Mesendoderm (in vitro differentiated cells): ENCODE data around the gene CCDC6.

Experiments
- DNase-seq: peaks from one replicate; pipeline ENCODE4 v3.0.0; 2013
- H2AK5ac ChIP-seq: 2 replicates; pipeline ENCODE4 v1.6.1; 2013; ENCODE audit warnings: low read length, inconsistent platforms
- H2BK120ac ChIP-seq: 2 replicates; pipeline ENCODE4 v1.6.1; 2013; ENCODE audit warnings: low read depth, mild to moderate bottlenecking, low read length, moderate library complexity, mixed read lengths
- H2BK15ac ChIP-seq: replicated peaks from 2 replicates; pipeline ENCODE4 v1.6.1; 2013; ENCODE audit warnings: low read depth, mild to moderate bottlenecking, moderate library complexity
- H2BK5ac ChIP-seq: 2 replicates; pipeline ENCODE4 v1.6.1; 2013; ENCODE audit warnings: low read length, inconsistent platforms
- H3K18ac ChIP-seq: 2 replicates; pipeline ENCODE4 v1.6.1; 2013; ENCODE audit warnings: mild to moderate bottlenecking, low read length, mixed read lengths
- H3K23ac ChIP-seq: one replicate; pipeline ENCODE4 v1.6.1; 2013; ENCODE audit warnings: low read length
- H3K27ac ChIP-seq: 2 replicates; pipeline ENCODE4 v1.5.1; 2013; ENCODE audit warnings: low read depth, mild to moderate bottlenecking, inconsistent platforms, low read length, moderate library complexity
- H3K27me3 ChIP-seq: 2 replicates; pipeline ENCODE4 v1.6.1; 2013; ENCODE audit warnings: low read length, control low read depth, mild to moderate bottlenecking, inconsistent platforms; ENCODE audit not compliant: insufficient read depth, poor library complexity
- H3K36me3 ChIP-seq: 2 replicates; pipeline ENCODE4 v1.6.1; 2013; ENCODE audit warnings: low read length, inconsistent platforms; ENCODE audit not compliant: control insufficient read depth, insufficient read depth
- H3K4ac ChIP-seq: one replicate; pipeline ENCODE4 v1.6.1; 2013; ENCODE audit warnings: low read depth, mild to moderate bottlenecking, low read length, moderate library complexity
- H3K4me1 ChIP-seq: 2 replicates; pipeline ENCODE4 v1.6.1; 2013; ENCODE audit warnings: low read depth, low read length, inconsistent platforms; ENCODE audit not compliant: control insufficient read depth
- H3K4me2 ChIP-seq: 2 replicates; pipeline ENCODE4 v1.6.1; 2013; ENCODE audit warnings: low read length
- H3K4me3 ChIP-seq: 2 replicates; pipeline ENCODE4 v1.5.1; 2013; ENCODE audit warnings: mild to moderate bottlenecking, low read length
- H3K56ac ChIP-seq: one replicate; pipeline ENCODE4 v1.6.1; 2013; ENCODE audit warnings: low read length
- H3K79me1 ChIP-seq: 2 replicates; pipeline ENCODE4 v1.6.1; 2013; ENCODE audit warnings: low read length, inconsistent platforms
- H3K79me2 ChIP-seq: 2 replicates; pipeline ENCODE4 v1.6.1; 2013; ENCODE audit warnings: mild to moderate bottlenecking, low read length; ENCODE audit not compliant: control insufficient read depth, insufficient read depth
- H3K9ac ChIP-seq: 2 replicates; pipeline ENCODE4 v1.6.1; 2013; ENCODE audit warnings: low read length, inconsistent platforms
- H4K5ac ChIP-seq: one replicate; pipeline ENCODE4 v1.6.1; 2013; ENCODE audit warnings: low read length
- H4K8ac ChIP-seq: one replicate; pipeline ENCODE4 v1.6.1; 2013; ENCODE audit warnings: low read depth, mild to moderate bottlenecking, control low read depth, low read length, moderate library complexity
- WGBS: extraction: QIAGEN DNeasy Blood & Tissue Kit; methylation state at CpG from one replicate; pipeline ENCODE4 v1.1.7; 2013; ENCODE audit warnings: low lambda C conversion rate, missing lambda C conversion rate; ENCODE audit not compliant: insufficient coverage; ENCODE audit errors: extremely low coverage; 5-methylcytosine and 5-hydroxymethylcytosine counted together

Gene CCDC6

DNA sequence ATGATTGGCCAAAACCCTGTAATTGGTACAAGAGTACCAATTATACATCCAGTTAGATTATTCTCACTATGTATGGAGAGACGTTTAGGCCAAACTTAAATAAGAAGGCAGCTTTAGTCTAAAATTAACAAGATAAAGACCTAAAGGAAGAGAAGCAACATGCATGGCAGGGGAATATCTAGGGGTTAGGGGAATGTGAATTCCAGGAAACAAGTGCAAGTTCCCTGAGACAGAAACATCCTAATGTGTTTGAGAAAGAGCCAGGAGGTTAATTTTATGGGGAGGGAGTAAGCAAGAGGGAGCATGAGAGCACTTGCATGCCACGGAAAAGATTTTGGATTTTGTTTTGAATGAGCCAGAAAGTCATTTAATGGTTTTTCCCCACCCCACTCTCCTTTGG lies 39.6 kb upstream of the CCDC6 start:
- no peaks in the 10 kb centered on the region for H3K79me2 ChIP-seq
- no peak overlapping the region for H3K9ac ChIP-seq
- H2BK120ac ChIP-seq = no peak overlapping the region
- no peak for DNase-seq
- H3K18ac ChIP-seq = no peak overlapping the region
- H2BK5ac ChIP-seq = no peak overlapping the region
- H3K4me1 ChIP-seq = no peaks in the 10 kb centered on the region
- H3K36me3 ChIP-seq = no peaks in the 10 kb centered on the region
- H3K4me3 ChIP-seq = no peak overlapping the region
- no peaks in the 10 kb centered on the region for H3K27me3 ChIP-seq
- H3K4me2 ChIP-seq = no peak overlapping the region
- H3K4ac ChIP-seq = no peak overlapping the region
- H3K79me1 ChIP-seq = no peaks in the 10 kb centered on the region
- no peak overlapping the region for H2AK5ac ChIP-seq
- no peak overlapping the region for H2BK15ac ChIP-seq
- H3K27ac ChIP-seq = no peak overlapping the region
- no peak overlapping the region for H3K56ac ChIP-seq
- H3K23ac ChIP-seq = no peak overlapping the region
- no peak overlapping the region for H4K8ac ChIP-seq
- no CpG with 5 or more reads among the region's 2 CpGs for WGBS
- no peak overlapping the region for H4K5ac ChIP-seq

DNA sequence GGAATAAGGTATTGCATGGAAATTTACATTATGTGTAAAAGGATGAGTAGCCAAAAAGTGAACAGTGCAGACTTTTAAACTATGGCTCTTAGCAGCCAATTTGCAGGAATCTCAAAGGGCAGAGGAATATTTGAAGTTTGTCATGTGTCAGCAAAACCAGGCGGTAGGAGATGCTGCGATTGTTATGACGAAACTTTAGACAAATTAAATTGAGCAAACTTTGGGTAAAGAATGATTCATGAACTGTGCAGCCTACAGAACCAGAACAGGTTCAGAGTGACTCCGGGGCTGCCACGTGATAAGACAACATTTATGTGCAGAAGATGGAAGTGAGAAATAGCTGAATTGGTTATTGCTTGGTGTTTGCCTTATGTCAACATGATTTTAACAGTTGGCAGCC lies 39.2 kb upstream of the CCDC6 start:
- H3K9ac ChIP-seq = no peak overlapping the region
- no peak for DNase-seq
- no peak overlapping the region for H3K56ac ChIP-seq
- WGBS = no CpG with 5 or more reads among the region's 5 CpGs
- H3K27me3 ChIP-seq = no peaks in the 10 kb centered on the region
- H3K18ac ChIP-seq = no peak overlapping the region
- H3K79me1 ChIP-seq = no peaks in the 10 kb centered on the region
- no peaks in the 10 kb centered on the region for H3K36me3 ChIP-seq
- H3K4me3 ChIP-seq = no peak overlapping the region
- no peaks in the 10 kb centered on the region for H3K79me2 ChIP-seq
- H3K4me1 ChIP-seq = no peaks in the 10 kb centered on the region
- no peak overlapping the region for H3K27ac ChIP-seq
- no peak overlapping the region for H3K4ac ChIP-seq
- H4K5ac ChIP-seq = no peak overlapping the region
- H2BK15ac ChIP-seq = no peak overlapping the region
- H3K23ac ChIP-seq = no peak overlapping the region
- no peak overlapping the region for H4K8ac ChIP-seq
- no peak overlapping the region for H2AK5ac ChIP-seq
- H3K4me2 ChIP-seq = no peak overlapping the region
- H2BK5ac ChIP-seq = no peak overlapping the region
- H2BK120ac ChIP-seq = no peak overlapping the region

DNA sequence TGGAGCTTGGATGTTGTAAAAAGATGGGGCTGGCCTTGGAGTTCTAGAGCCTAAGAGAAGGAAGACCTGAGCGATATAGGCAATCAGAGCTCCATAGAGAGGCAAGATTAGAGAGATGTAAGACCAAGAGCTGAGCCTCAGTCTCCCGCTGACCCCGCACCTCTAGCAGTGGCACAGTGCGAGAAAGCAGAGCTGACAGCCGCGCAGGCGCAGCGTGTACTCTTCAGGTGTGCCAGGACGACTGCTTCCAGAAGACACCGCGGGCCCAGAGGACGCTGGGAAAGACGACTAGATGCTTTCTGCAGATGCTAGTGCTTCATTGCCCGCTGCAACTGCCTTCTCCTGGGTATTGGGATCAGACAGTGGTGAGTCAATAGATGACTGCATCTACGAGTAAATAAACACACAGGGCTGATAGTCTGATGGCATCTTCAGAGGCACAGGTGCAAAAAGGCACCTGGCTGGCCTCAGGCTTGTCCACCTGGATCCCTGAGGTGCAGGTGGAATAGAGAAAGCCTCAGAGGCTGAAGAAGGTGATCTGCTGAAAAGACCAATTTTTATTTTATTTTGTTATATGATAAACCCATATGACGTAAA lies 38.1 kb upstream of the CCDC6 start:
- Histone ChIP-seq H3K9ac (no peak overlapping the region), H3K4me2 (no peak overlapping the region), H3K23ac (no peak overlapping the region), H3K18ac (no peak overlapping the region), H2AK5ac (no peak overlapping the region), H3K27ac (no peak overlapping the region), H2BK120ac (no peak overlapping the region), H3K4ac (no peak overlapping the region), H3K36me3 (no peaks in the 10 kb centered on the region), H3K27me3 (no peaks in the 10 kb centered on the region), H2BK15ac (no peak overlapping the region), H2BK5ac (no peak overlapping the region), H3K79me1 (no peaks in the 10 kb centered on the region), H3K79me2 (no peaks in the 10 kb centered on the region), H3K4me3 (no peak overlapping the region), H4K8ac (no peak overlapping the region), H3K56ac (no peak overlapping the region), H3K4me1 (no peaks in the 10 kb centered on the region), H4K5ac (no peak overlapping the region)
- WGBS = no CpG with 5 or more reads among the region's 16 CpGs
- DNase-seq = no peak

DNA sequence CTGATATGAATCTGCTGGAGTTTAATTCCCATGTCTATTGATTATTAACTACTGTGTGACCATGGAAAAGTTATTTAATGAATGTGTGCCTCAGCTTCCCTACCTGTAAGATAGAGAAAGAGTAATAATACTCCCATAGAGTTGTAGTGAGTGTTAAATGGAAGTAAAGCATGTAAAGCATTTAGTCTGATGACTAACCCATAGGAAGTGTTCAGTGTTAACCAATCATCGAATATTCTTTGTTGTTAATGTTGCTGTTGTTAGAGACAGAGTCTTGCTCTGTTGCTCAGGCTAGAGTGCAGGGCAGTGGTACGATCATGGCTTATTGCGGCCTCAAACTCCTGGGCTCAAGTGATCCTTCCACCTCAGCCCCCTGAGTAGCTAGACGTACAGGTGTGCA lies 36.2 kb upstream of the CCDC6 start:
- Histone ChIP-seq H3K79me1 (no peaks in the 10 kb centered on the region), H3K4ac (no peak overlapping the region), H3K79me2 (no peaks in the 10 kb centered on the region), H3K4me2 (no peak overlapping the region), H3K23ac (no peak overlapping the region), H3K56ac (no peak overlapping the region), H4K5ac (no peak overlapping the region), H2BK120ac (no peak overlapping the region), H3K36me3 (no peaks in the 10 kb centered on the region), H3K9ac (no peak overlapping the region), H3K4me3 (no peak overlapping the region), H3K27ac (no peak overlapping the region), H2AK5ac (no peak overlapping the region), H3K4me1 (no peaks in the 10 kb centered on the region), H2BK5ac (no peak overlapping the region), H4K8ac (no peak overlapping the region), H3K18ac (no peak overlapping the region), H2BK15ac (no peak overlapping the region), H3K27me3 (no peaks in the 10 kb centered on the region)
- no peak for DNase-seq
- no CpG with 5 or more reads among the region's 4 CpGs for WGBS

DNA sequence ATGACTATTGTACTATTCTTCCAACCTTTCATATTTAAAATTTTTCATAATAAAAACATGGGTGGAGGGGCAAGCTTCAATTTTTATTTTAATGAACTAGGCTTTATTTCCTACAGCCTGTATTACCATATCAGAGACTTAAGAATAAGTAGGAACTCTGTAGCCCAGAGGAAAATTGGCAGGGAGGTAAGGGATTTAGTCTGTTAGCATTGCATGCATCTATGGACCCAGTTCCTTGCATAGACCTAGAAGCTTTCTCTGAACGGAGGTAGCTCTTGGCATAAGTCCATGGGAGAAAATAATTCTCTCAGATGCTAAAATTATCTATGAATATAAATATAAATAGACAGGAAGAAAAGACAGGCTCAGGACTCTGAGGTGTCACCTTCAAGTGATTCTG lies 31.4 kb upstream of the CCDC6 start:
- Histone ChIP-seq H3K27me3 (no peaks in the 10 kb centered on the region), H3K18ac (no peak overlapping the region), H3K9ac (no peak overlapping the region), H3K79me2 (no peaks in the 10 kb centered on the region), H3K4me3 (no peak overlapping the region), H4K8ac (no peak overlapping the region), H3K36me3 (no peaks in the 10 kb centered on the region), H3K27ac (no peak overlapping the region), H3K4me1 (no peaks in the 10 kb centered on the region), H3K79me1 (no peaks in the 10 kb centered on the region), H4K5ac (no peak overlapping the region), H2BK15ac (no peak overlapping the region), H3K4me2 (no peak overlapping the region), H2AK5ac (no peak overlapping the region), H3K56ac (no peak overlapping the region), H3K23ac (no peak overlapping the region), H3K4ac (no peak overlapping the region), H2BK120ac (no peak overlapping the region), H2BK5ac (no peak overlapping the region)
- WGBS = no CpG with 5 or more reads among the region's 1 CpG
- no peak for DNase-seq

DNA sequence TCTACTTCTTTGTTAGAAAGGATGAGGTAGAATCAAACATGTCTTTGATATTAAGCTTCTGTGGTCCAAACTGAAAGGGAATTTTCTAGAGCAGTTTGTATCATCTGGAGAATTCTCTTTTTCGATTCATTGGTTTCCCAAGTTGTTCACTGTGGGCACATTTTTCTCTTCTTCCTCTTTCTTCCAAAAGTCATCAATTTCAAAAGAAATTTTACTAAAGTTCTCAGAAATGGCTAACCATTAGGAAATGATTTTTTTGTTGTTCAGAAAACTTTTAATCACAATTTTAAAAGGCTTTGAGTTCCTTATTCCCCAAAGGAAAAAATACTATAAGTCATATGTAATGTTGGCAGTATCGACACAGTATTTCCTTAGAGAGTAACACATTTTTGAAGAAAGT lies 28.3 kb upstream of the CCDC6 start:
- H2AK5ac ChIP-seq = no peak overlapping the region
- no CpG with 5 or more reads among the region's 2 CpGs for WGBS
- no peak overlapping the region for H2BK120ac ChIP-seq

More for the DNA sequence above, 28.3 kb upstream of the CCDC6 start:
- Histone ChIP-seq H3K79me1 (no peaks in the 10 kb centered on the region), H3K4me1 (no peaks in the 10 kb centered on the region), H3K4me2 (no peak overlapping the region), H3K4me3 (no peak overlapping the region), H3K56ac (no peak overlapping the region), H3K79me2 (no peaks in the 10 kb centered on the region), H3K4ac (no peak overlapping the region), H4K8ac (no peak overlapping the region), H3K36me3 (no peaks in the 10 kb centered on the region), H3K9ac (no peak overlapping the region), H3K27me3 (no peaks in the 10 kb centered on the region), H4K5ac (no peak overlapping the region), H3K18ac (no peak overlapping the region), H2BK5ac (no peak overlapping the region), H3K27ac (no peak overlapping the region), H2BK15ac (no peak overlapping the region), H3K23ac (no peak overlapping the region)
- no peak for DNase-seq
